Small intestine (tissue), 7 donors: Measurements from ENCODE around the gene AJAP1. TPM values are rescaled to one million over a fixed set of nuclear protein-coding genes. Genes with fewer than 3 reads are reported as not detected.

Experiments
- DNase-seq, 2 donors: peaks; one replicate each; pipeline versions ENCODE4 v3.0.0 to v3.0.0-alpha.2; 2013
- FAIRE-seq: peaks from 2 replicates; lab custom pipeline; 2012; peaks lifted over from hg19 to GRCh38; lab: Jason Lieb, UNC
- H3K27ac ChIP-seq, 3 donors: one replicate each; pipeline ENCODE4 v1.5.1; 2013; ENCODE audit warnings: low read length in 2 of 3, mild to moderate bottlenecking in 2 of 3, control low read depth in 1 of 3, inconsistent platforms in 1 of 3, low read depth in 1 of 3, moderate library complexity in 1 of 3
- H3K27me3 ChIP-seq, 3 donors: one replicate each; pipeline ENCODE4 v1.6.1; 2013; ENCODE audit warnings: low read length in 3 of 3, inconsistent platforms in 1 of 3; ENCODE audit not compliant: control insufficient read depth in 3 of 3, insufficient read depth in 3 of 3
- H3K36me3 ChIP-seq, 3 donors: one replicate each; pipeline ENCODE4 v1.6.1; 2013; ENCODE audit warnings: low read length in 3 of 3, inconsistent platforms in 1 of 3, low read depth in 1 of 3, mild to moderate bottlenecking in 1 of 3, moderate library complexity in 1 of 3; ENCODE audit not compliant: control insufficient read depth in 3 of 3, insufficient read depth in 2 of 3
- H3K4me1 ChIP-seq, 3 donors: one replicate each; pipeline ENCODE4 v1.6.1; 2013; ENCODE audit warnings: low read length in 2 of 3, inconsistent platforms in 1 of 3, low read depth in 1 of 3, mild to moderate bottlenecking in 1 of 3, moderate library complexity in 1 of 3; ENCODE audit not compliant: control insufficient read depth in 3 of 3, insufficient read depth in 2 of 3
- H3K4me3 ChIP-seq, 3 donors: one replicate each; pipeline ENCODE4 v1.5.1; 2013; ENCODE audit warnings: low read length in 3 of 3, control low read depth in 1 of 3, inconsistent platforms in 1 of 3, low read depth in 1 of 3, mild to moderate bottlenecking in 1 of 3, moderate library complexity in 1 of 3
- H3K9me3 ChIP-seq, 2 donors: one replicate each; pipeline ENCODE4 v1.6.1; 2013; ENCODE audit warnings: low read depth in 1 of 2, low read length in 1 of 2; ENCODE audit not compliant: control insufficient read depth in 2 of 2, insufficient read depth in 1 of 2
- whole genome bisulfite sequencing, 3 donors: extraction: QIAGEN DNeasy Blood & Tissue Kit; methylation state at CpG; one replicate each; pipeline ENCODE4 v1.1.7; 2013; 5-methylcytosine and 5-hydroxymethylcytosine counted together
- polyA plus RNA-seq, 4 donors: library from polyadenylated mRNA; stranded (reverse) in 3 of 4; unstranded in 1 of 4; fragments of 200-250 nt in 3 of 4; fragments of 120-200 nt in 1 of 4; gene quantifications; one replicate each; pipeline versions ENCODE4 v1.2.1 to v1.2.3, GENCODE V29; 2013
- donor health status: healthy with polysubstance abuse.
- donor health status: control.
- donor health status: control.
- donor health status: Bipolar disorder and iron deficiency.
- donor health status: healthy.

The AJAP1 gene
- polyA plus RNA-seq, 4 donors = 0.13 to 0.27 (median 0.27) TPM; not detected in 1

- DNase-seq (no peak), FAIRE-seq (no peak)
- Histone ChIP-seq H3K27me3 (peaks cover 20 to 52% (median 39%) of the 10 kb centered on the region in 3 donors), H3K36me3 (no peaks in the 10 kb centered on the region), H3K4me1 (no peaks in the 10 kb centered on the region), H3K27ac (no peak overlapping the region), H3K9me3 (no peaks in the 10 kb centered on the region), H3K4me3 (no peak overlapping the region)
- 13 to 23% (median 16%) methylated on average over 9 of the region's 9 CpGs for whole genome bisulfite sequencing, 3 donors
These were observed 2.9 kb downstream of the AJAP1 start for GRCh38 chr1:4657244-4657789.

GRCh38 chr1:4657960-4658541 is 3.6 kb downstream of the AJAP1 start:
- DNase-seq (no peak), FAIRE-seq (no peak)
- Histone ChIP-seq H3K27ac (no peak overlapping the region), H3K4me3 (no peak overlapping the region), H3K9me3 (no peaks in the 10 kb centered on the region), H3K36me3 (no peaks in the 10 kb centered on the region), H3K27me3 (peaks cover 20 to 47% (median 37%) of the 10 kb centered on the region in 3 donors), H3K4me1 (no peaks in the 10 kb centered on the region)
- 24 to 29% (median 25%) methylated on average over 24 of the region's 24 CpGs for WGBS, 3 donors

GRCh38 chr1:4658643-4659628 is 4.5 kb downstream of the AJAP1 start:
- DNase-seq (no peak), FAIRE-seq (no peak)
- Histone ChIP-seq H3K27me3 (peaks cover 20 to 38% (median 28%) of the 10 kb centered on the region in 3 donors), H3K9me3 (no peaks in the 10 kb centered on the region), H3K27ac (no peak overlapping the region), H3K36me3 (no peaks in the 10 kb centered on the region), H3K4me1 (no peaks in the 10 kb centered on the region), H3K4me3 (no peak overlapping the region)
- WGBS, 3 donors = 12 to 25% (median 18%) methylated on average over 16 of the region's 16 CpGs

- H3K4me3 ChIP-seq = no peak overlapping the region
- no peak for DNase-seq
- no peaks in the 10 kb centered on the region for H3K9me3 ChIP-seq
- no peak for FAIRE-seq
- no peak overlapping the region for H3K27ac ChIP-seq
- no peaks in the 10 kb centered on the region for H3K36me3 ChIP-seq
- 55 to 71% (median 59%) methylated on average over 4 of the region's 4 CpGs for WGBS, 3 donors
- peaks cover 3 to 33% (median 28%) of the 10 kb centered on the region in 3 donors for H3K27me3 ChIP-seq
- H3K4me1 ChIP-seq = no peaks in the 10 kb centered on the region
These were observed 6.6 kb downstream of the AJAP1 start for GRCh38 chr1:4660917-4661594.

GRCh38 chr1:4661595-4661917 is 7.1 kb downstream of the AJAP1 start:
- FAIRE-seq (no peak), DNase-seq (no peak)
- Histone ChIP-seq H3K4me1 (no peaks in the 10 kb centered on the region), H3K36me3 (no peaks in the 10 kb centered on the region), H3K4me3 (no peak overlapping the region), H3K9me3 (no peaks in the 10 kb centered on the region), H3K27me3 (peaks cover 3 to 28% (median 24%) of the 10 kb centered on the region in 3 donors), H3K27ac (no peak overlapping the region)
- WGBS, 3 donors = 48 to 71% (median 50%) methylated on average over 2 of the region's 2 CpGs

- WGBS, 3 donors = 79 to 85% (median 81%) methylated on average over 13 of the region's 13 CpGs
- Histone ChIP-seq H3K27me3 (peaks cover 3 to 22% (median 22%) of the 10 kb centered on the region in 3 donors), H3K4me1 (no peaks in the 10 kb centered on the region), H3K27ac (no peak overlapping the region), H3K4me3 (no peak overlapping the region), H3K36me3 (no peaks in the 10 kb centered on the region), H3K9me3 (no peaks in the 10 kb centered on the region)
- FAIRE-seq = no peak
- DNase-seq = no peak
These were observed 7.8 kb downstream of the AJAP1 start for GRCh38 chr1:4662168-4662567.

- H3K27ac ChIP-seq = no peak overlapping the region
- H3K36me3 ChIP-seq = no peaks in the 10 kb centered on the region
- DNase-seq (no peak), FAIRE-seq (no peak)
- H3K4me3 ChIP-seq = no peak overlapping the region
- H3K27me3 ChIP-seq = peaks cover 3 to 19% (median 19%) of the 10 kb centered on the region in 3 donors
- no peaks in the 10 kb centered on the region for H3K4me1 ChIP-seq
- WGBS, 3 donors = 77 to 86% (median 81%) methylated on average over 7 of the region's 7 CpGs
- no peaks in the 10 kb centered on the region for H3K9me3 ChIP-seq
These were observed 8.3 kb downstream of the AJAP1 start for GRCh38 chr1:4662723-4663122.

- Histone ChIP-seq H3K36me3 (no peaks in the 10 kb centered on the region), H3K9me3 (no peaks in the 10 kb centered on the region), H3K27me3 (peaks cover 0 to 12% (median 9%) of the 10 kb centered on the region in 3 donors), H3K4me1 (no peaks in the 10 kb centered on the region), H3K27ac (no peak overlapping the region), H3K4me3 (no peak overlapping the region)
- 67 to 76% (median 72%) methylated on average over 5 of the region's 5 CpGs for WGBS, 3 donors
- FAIRE-seq (no peak), DNase-seq (no peak)
These were observed 9.7 kb downstream of the AJAP1 start for GRCh38 chr1:4664095-4664494.
